Superior temporal gyrus (tissue), 1 donor: ENCODE measurements around the gene STAC3.

Experiments
- DNase-seq: peaks from one replicate; pipeline ENCODE4 v3.0.0-alpha.2; 2016; ENCODE audit errors: extremely low spot score

STAC3 gene

DNA sequence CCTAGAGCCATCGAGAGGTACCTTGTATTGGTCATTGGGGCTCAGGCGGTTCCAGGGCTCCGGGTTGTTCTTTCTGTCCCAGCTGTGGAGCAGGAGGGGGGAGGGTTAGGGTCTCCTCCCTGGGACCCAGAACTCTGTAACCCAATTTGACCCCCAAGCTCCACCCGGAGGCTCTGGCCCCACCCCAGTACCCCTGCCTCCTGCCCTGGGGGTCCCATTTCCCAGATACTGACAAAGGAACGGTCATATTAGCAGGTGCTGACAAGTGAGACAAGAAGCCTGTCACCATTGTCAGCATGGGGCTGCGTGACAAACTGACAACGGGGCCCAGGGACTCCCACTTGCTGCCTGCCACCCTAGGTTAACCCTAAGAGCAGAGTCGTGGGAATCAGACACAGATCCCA lies 15.3 kb downstream of the STAC3 start:
- DNase-seq, result no peak

GRCh38 chr12:57235017-57235727 lies 15.8 kb downstream of the STAC3 start:
- DNase-seq, result no peak

DNA sequence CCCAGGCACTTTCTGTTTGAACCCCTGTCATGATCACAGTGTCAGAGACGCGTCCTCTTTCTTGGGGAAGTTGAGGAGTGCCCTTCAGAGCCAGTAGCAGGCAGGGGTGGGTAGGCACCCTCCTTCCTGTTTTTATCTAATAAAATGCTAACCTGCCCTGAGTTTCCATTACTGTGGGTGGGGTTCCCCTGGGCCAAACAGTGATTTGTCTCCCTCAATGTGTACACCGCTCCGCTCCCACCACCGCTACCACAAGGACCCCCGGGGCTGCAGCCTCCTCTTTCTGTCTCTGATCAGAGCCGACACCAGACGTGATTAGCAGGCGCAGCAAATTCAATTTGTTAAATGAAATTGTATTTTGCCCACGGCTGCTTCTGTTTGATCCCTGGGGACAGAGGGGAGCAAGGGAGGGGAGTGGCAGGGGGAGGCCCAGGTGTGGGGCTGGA lies 16.4 kb downstream of the STAC3 start:
- no peak for DNase-seq

GRCh38 chr12:57234233-57234570 lies 16.8 kb downstream of the STAC3 start:
- DNase-seq, result no peak

- no peak for DNase-seq
Measured at GRCh38 chr12:57233357-57234232, 17.4 kb downstream of the STAC3 start.

DNA sequence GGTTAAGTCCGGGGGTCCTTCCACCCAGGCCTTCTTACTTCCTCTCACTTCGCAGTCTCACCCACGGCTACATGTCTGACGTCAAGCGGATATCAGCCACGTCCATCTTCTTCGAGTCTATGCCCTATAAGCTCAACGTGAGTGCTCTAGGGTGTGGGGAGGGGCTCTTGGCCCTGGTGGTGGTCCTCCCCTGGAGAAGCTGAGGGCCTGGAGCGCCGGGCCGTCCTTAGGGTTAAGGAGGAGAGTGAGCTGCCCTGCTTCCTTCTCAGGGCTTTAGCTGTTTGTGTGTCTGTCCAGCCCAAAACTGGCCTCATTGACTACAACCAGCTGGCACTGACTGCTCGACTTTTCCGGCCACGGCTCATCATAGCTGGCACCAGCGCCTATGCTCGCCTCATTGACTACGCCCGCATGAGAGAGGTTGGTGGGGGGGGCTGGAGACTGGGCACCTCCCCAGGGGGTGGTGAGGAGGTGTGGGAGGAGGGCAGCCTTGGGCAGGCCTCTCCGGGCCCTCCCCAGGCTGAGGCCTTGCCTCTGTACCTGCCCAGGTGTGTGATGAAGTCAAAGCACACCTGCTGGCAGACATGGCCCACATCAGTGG lies 18.7 kb downstream of the STAC3 start:
- no peak for DNase-seq

DNA sequence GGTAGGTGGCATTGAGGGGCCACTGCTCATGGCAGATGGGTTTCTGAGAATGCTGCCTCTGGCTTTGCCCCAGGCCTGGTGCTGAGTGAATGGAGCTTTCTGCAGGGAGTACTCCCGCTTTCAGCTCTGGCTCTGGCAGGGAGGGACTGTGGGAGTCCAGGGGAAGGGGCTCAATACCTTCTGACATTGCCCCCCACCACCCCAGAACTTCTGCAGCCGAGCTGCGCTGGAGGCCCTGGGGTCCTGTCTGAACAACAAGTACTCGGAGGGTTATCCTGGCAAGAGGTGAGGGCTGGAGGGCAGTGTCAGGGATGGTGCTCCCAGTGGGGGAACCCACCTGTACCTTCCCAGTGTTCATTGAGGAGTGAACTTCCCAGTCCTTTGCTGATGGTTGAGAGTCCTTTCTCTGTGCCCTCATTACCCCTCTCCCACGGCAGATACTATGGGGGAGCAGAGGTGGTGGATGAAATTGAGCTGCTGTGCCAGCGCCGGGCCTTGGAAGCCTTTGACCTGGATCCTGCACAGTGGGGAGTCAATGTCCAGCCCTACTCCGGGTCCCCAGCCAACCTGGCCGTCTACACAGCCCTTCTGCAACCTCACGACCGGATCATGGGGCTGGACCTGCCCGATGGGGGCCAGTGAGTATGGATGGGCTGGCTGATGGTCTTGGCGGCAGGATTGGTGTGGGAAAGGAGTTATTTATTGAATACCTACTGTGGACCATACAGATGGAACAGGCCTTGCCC lies 19.5 kb downstream of the STAC3 start:
- DNase-seq, result no peak

GRCh38 chr12:57230381-57231155 lies 20.4 kb downstream of the STAC3 start:
- DNase-seq, result no peak

GRCh38 chr12:57229634-57230380 lies 21.2 kb downstream of the STAC3 start, which contains the start of gene SHMT2:
SHMT2 (plus strand) TSS chr12:57229711; CDS start chr12:57229779, 68 bp downstream.
- DNase-seq, result peak; percentile 99

DNA sequence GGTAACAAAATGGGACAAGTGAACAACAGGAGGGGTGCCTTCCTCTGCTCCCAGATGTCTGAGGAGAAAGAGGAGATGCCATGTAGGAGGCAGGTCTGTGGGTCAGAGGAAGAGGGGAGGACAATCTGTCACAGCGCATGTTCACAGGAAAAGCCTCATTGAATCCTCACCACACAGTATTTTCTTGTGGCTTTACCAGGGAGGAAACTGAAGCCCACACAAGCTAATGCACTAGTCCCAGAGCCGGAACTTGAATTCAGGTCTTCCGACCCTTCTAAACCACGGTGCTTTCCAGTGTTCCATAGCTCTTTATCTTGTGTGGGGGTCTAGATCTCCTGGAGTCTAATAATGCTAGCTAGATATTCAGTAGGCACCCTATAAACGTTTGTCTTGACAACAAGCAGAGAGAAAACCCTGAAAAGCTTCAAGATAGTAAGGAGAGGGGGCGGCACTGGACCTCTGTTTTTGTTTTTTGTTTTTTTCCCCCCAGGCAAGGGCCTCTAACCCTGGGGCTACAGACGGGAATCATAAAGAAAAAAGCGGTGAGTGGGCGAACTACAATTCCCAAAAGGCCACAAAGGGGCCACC lies 21.8 kb downstream of the STAC3 start:
- no peak for DNase-seq

DNA sequence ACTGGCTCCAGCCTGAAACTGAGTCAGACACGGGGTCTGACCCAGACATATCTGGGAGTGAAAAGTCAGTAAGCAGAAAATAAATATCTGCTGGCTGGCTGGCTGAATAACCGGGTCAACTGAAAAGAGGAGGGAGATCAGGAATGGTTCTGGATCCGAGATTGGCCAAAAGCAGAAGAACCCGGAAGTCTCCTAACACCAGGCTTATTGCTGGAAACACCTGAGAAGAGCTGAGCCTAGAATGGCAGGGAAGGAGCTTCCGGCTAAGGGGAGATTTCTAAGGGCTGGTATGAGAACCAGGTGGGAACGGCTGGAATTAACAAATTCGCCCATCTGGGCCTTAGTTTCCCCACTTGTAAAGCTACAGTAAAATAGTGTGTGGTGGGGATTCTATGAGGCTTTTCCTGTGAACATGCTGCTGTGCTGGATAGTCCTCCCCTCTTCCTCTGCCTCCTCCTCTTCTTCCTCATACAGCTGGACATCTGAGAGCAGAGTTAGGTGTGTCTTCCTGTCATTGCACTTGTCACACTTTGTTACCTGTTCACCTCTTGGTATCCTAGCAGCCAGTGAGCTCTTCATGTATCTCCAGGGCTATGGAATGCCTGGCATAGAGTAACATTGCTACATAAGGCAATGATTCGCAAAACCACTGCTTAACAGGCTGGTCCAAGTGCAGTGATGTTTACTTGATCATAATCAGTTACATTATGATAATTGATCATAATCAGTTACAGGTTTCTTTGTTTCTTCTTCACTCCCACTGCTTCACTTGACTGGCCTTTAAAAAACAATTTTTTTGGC lies 23.5 kb downstream of the STAC3 start:
- no peak for DNase-seq

GRCh38 chr12:57226588-57227314 lies 24.2 kb downstream of the STAC3 start:
- no peak for DNase-seq

DNA sequence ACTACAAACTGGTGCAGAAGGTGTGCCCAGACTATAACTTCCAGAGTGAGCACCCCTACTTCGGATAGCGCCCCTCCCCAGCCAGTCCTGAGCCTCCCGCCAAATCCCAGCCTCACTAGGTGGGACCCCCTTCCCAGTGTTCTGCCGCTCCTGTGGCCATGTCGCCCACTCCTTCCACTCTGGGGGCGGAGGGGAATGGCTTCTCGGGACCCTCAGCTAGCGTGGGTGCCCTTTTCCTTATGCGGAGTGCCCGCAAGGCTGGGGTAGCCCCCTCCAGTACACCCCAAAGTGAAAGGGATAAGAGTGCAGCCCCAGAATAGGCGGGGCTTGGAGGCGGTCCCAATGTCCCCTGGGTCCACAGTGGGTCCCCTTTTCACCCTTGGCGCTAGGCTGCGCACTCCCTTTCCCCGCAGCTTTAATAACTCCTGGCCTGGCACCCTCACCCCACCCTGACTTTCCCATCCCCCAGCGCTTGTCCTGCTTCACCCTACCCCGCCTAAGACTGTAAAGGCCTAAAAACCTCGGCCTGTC lies 25.2 kb downstream of the STAC3 start:
- DNase-seq, result no peak

DNA sequence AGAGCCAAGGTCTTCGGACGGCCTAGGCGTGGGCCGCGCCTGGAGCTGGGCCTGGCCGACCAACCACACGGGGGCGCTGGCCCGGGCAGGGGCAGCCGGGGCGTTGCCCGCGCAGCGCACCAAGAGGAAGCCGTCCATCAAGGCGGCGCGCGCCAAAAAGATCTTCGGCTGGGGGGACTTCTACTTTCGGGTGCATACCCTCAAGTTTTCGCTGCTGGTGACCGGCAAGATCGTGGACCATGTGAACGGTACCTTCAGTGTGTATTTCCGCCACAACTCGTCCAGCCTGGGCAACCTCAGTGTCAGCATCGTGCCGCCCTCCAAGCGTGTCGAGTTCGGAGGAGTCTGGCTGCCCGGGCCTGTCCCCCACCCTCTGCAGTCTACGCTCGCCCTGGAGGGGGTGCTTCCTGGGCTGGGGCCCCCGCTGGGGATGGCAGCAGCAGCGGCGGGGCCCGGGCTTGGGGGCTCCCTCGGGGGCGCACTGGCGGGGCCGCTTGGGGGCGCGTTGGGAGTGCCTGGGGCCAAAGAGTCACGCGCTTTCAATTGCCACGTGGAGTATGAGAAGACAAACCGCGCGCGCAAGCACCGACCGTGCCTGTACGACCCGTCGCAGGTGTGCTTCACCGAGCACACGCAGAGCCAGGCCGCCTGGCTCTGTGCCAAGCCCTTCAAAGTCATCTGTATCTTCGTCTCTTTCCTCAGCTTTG lies 25.9 kb downstream of the STAC3 start:
- DNase-seq, result no peak

- DNase-seq, result no peak
Measured at GRCh38 chr12:57224278-57224972, 26.6 kb downstream of the STAC3 start.

GRCh38 chr12:57223191-57224165 lies 27.5 kb downstream of the STAC3 start:
- no peak for DNase-seq
